Skeletal muscle cell (primary cell): ENCODE results near the gene PNN.
"Not testable (repeated sequence)": the region's sequence is repeated elsewhere in the genome, so short reads cannot be mapped to it uniquely, and the experiment has no call there.

Source experiments
- DNase-seq: peaks from one replicate; pipeline ENCODE4 v3.0.0-alpha.2; 2010; ENCODE audit warnings: low read depth
- H3K4me3 ChIP-seq: 2 replicates; pipeline ENCODE4 v1.5.1; 2011; ENCODE audit warnings: low read depth, mild to moderate bottlenecking, control low read depth, low read length, moderate library complexity

Gene PNN

DNA sequence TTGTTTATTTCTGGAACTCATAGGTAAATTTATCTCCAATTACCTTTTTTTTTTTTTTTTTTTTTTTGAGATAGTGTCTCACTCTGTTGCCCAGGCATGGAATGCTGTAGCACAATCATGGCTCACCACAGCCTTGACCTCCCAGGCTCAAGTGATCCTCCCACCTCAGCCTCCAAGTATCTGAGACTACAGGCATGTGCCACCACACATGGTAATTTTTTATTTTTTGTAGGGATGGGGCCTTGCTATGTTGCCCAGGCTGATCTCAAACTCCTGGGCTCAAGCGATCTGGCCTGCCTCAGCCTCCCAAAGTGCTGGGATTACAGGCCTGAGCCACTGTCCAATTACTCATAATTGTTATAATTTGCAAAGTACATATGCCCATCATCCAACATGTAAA, 45.4 kb downstream of the PNN start:
- H3K4me3 ChIP-seq, DNase-seq: not testable (repeated sequence)

DNA sequence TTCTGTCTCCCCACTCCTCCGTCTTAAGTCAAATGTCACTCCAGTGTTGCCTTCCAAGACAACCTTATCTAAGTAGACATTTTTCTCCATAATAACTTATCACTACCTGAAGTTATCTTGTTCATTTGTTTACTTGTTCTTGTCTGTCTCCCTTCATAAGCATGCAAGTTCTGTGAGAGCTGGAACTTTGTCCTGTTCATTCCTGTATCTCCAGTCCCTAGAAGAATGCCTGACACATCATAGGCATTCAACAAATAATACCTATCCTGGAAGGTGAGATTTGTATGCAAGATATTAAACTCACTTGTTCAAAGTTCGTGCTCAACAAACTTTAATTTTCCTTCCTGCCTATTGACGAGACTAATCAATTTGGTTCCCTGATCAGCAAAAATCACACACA, 53.0 kb downstream of the PNN start:
- H3K4me3 ChIP-seq, result no peak overlapping the region
- DNase-seq, result no peak

DNA sequence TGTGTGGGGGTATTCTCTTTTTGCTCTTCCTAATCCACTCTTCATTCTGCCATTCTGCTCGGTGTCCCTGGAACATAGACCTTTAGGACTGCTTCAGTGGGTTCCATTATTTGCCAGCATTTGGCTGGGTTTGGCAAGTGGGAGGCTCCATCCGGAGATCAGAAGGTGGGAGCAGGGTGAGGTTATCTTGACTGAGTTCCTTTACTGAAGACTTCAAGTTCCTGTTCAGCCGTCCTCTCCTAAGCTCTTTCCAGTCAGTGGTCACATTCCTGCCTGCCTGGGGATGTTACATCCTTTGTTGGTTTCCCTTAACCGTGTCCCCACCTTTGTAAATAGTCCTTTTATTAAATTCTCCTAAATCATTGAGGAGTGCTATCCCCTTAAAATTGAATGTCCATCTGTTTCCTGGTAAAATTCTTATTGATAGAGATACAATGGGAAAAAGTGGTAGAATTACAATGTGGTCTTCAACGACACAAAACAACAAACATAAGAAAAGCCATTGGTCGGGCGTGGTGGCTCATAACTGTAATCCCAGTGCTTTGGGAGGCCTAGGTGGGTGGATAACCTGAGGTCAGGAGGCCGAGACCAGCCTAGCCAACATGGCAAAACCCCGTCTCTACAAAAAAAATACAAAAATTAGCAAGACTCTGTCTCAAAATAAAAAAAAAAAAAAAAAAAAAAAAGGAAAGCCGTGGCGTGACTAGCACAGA, 53.6 kb downstream of the PNN start:
- H3K4me3 ChIP-seq, result no peak overlapping the region
- DNase-seq, result no peak

DNA sequence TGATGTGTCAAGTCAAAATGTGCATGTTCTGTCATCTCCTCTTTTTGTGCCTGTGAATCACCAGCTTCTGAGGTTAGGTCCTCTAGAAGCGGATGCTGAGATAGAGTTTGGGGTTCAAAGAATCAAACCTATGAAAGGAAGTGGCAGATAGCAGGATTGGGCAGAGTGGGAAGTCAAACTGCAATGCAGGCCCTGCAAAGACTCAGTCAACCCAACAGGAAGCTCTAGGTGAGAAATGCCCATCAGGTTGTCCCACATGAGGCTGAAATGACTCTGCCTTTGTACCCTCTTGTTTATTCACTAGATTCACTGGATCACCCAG, 54.1 kb downstream of the PNN start:
- H3K4me3 ChIP-seq, result no peak overlapping the region
- no peak for DNase-seq

DNA sequence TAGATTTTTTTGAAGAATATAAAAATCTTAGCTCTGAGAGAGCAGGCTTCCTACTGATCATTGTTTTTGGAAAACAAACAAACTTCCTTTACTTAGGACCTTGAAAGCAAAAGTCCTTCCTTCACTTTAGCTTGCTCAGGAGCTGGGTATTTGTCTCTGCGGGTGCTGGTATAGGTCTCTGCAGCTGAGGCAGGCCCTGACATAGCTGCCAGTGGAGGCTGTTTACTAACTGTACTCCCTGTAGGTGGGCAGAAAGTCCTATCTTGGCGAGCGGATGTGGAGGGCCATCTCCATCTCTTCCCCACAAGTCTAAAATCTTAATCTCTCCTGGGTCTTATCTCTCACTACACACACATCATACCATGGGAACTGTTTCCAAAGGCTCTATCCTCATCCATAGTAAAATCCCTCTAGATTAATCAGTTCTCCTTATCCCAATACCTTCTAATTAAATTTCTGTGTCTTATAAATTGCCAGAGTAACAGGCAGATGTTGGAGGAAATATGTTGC, 54.6 kb downstream of the PNN start:
- no peak overlapping the region for H3K4me3 ChIP-seq
- no peak for DNase-seq

DNA sequence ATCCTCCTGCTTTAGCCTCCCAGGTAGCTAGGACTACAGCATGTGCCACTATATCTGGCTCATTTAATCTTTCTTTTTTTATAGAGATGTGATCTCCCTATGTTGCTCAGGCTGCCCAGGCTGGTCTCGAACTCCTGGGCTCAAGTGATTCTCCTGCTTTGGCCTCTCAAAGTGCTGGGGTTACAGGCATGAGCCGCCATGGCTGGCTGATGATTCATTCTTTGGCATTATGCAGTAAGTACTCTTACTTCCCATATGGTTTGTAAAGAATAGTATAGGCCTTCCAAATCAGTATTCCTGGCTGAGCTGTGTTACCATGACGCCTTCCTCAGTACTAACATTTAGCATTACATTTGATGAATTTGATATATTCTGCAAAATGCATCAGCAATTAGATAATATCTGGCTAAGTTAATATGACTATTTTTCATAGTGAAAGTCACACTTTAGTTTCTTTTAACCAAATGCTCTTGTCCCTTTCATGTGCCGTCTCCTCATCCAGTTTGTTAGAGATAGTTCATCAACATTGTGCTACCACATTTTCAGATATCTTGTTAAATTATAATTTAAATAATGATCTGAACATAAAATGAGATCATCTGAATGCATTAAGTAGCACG, 55.5 kb downstream of the PNN start:
- DNase-seq, result no peak
- H3K4me3 ChIP-seq, result no peak overlapping the region

DNA sequence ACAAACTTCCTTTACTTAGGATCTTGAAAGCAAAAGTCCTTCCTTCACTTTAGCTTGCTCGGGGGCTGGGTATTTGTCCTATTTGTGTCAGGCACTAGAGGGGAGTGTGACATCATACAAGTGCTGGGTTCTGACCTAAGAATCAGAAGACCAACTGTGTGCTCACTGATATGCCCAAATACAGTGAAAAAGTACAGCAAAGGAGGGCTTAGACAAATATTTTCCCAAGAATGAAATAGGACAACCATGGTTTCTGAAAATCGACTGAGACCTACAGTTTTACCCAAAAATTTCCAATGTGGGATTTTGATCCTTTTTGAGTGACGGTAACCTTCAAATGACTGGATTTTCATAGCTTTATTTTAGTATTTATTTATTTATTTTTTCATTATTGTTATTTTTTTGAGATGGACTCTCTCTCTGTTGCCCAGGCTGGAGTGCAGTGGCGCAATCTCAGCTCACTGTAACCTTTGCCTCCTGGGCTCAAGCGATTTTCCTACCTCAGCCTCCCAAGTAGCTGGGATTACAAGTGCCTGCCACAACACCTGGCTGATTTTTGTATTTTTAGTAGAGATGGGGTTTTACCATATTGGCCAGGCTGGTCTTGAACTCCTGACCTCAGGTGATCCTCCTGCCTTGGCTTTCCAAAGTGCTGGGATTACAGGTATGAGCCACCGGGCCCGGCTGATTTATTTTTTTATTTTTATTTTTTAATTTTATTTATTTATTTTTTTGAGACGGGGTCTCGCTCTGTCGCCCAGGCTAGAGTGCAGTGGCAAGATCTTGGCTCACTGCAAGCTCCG, 56.9 kb downstream of the PNN start:
- not testable (repeated sequence) for H3K4me3 ChIP-seq, DNase-seq
